Stimulated activated CD8-positive, alpha-beta memory T cell treated with anti-CD3 and anti-CD28 coated beads, Interleukin-7, amount 100 ng/mL, for 1 hour (primary cell): ENCODE results near the gene PERCC1.

ENCODE experiments used
- DNase-seq, 2 donors: peaks; one replicate each; pipeline ENCODE4 v3.0.0-alpha.2; 2020; ENCODE audit warnings: low read depth in 2 of 2

The PERCC1 gene

DNA sequence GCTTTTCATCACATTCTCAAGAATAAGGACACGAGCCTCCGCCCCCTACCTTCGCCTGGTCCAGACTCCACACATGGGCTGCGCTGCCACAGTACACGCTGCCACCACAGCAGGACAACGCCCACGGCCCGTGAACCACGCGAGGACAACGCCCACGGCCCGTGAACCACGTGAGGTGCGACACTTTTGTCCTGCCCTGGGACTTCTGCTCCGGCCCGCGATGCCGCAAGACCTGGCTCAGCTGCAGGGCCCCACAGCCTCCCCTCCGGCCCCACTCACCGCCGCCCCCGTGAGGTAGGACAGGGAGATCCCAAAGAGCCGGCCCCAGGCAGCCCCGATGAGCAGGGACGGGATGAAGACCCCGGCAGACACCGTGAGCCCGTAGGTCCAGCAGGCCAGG lies 19.3 kb downstream of the PERCC1 start:
- no peak for DNase-seq

DNA sequence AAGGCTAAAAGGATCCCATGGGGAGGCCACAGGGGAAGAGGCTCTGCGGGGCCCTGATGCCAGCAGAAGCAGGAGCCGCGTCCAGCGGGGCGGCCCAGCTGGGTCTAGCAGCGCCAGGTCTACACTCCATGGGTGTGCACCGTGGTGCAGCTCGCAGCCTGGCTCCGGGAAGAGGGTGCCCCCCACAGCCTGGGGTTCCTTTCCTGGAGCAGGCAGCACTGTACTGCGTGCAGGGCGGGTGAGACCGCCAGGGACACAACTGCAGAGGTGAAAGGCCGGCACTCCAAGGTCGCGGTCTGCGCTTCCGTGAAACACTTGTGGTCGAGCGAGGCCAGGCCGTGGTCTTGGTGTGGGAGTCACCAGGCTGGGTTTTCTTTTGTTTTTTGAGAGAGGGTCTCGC lies 20.0 kb downstream of the PERCC1 start:
- DNase-seq, result no peak

DNA sequence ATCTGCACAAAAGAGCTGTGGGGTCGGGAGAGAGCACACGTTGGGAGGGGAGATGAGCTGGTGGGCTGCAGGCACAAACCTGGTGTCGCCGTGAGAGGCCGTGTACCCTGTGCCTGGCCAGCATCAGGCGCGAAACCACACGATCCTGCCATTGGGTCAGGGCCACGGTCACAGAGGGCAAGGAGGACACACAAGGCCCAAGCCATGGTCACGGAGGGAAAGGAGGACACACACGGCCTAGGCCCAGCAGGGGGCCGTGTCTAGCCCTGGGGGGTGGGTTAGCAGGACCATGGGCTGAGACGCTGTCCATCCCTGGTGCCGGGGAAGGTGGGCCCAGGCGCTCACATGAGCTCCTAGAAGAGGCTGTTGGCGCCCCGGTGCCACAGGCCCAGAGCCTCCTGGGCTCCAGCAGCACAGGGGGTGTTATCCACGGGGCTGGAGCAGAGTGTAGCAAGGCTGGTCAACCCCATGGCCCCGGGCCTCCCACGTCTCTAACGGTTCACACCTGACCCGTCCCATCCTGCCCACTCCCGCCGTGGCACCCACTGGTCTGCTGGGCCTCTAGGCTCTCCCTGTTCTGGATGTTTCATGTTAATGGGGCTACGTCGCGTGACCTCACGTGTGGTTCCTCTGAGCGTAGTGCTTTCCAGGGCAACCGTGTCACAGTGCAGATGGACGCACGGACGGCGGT lies 21.0 kb downstream of the PERCC1 start:
- DNase-seq, result no peak

DNA sequence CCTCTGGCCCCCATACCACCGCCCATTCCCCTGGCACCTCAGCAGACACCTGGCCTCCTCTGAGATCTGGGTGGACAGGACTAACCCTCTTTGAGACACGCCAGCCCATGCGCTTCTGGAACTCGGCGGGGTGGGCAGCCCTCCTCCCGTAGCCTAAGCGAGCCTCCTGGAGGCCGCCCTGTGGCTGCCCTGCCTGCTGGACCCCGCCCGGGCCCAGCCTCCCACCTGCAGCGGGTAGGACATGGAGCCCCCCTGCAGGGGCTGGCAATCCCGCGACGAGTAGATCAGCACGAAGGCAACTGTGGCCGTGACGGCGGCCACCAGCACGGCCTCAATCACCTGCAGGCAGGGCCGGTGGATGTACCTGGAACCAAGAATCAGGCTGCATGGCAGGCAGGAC lies 21.7 kb downstream of the PERCC1 start:
- no peak for DNase-seq

DNA sequence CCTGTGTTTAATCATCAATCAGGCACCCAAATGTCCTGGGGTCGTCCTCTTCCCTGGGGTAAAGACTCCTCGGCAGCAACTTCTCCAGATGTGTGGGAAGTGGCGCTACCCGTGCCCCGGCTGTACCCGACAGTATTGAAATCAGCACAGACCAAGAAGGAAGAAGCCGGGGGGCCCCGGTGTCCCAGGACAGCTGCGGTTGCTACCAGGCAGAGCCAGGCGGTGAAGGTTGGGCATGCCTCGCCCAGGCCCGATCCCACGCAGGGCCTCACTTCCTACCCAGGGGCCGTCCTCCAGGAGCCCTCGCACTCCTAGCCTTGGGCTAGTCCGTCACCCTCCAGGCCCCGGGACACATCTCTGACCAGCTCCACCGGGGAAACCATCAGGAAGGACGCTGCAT lies 22.4 kb downstream of the PERCC1 start:
- no peak for DNase-seq

DNA sequence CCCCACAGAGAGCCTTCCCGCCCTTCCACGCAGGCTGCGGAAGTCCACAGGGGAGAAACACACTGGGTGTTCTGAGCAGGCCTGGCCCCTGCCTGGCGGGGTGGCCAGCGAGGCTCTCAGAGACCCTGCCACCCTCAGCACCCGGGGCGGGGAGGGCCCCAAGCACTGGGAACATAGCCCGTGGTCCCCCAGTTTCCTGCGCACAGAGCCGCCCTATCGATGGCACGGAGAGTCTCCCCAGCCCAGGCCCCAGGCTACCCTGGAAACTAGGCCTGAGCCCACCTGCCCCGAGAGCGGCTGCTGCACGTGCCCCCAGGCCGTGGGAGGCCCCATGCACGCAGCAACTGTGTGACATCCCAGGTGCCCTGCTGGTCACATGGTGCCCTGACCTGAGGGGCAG lies 23.7 kb downstream of the PERCC1 start:
- no peak for DNase-seq

DNA sequence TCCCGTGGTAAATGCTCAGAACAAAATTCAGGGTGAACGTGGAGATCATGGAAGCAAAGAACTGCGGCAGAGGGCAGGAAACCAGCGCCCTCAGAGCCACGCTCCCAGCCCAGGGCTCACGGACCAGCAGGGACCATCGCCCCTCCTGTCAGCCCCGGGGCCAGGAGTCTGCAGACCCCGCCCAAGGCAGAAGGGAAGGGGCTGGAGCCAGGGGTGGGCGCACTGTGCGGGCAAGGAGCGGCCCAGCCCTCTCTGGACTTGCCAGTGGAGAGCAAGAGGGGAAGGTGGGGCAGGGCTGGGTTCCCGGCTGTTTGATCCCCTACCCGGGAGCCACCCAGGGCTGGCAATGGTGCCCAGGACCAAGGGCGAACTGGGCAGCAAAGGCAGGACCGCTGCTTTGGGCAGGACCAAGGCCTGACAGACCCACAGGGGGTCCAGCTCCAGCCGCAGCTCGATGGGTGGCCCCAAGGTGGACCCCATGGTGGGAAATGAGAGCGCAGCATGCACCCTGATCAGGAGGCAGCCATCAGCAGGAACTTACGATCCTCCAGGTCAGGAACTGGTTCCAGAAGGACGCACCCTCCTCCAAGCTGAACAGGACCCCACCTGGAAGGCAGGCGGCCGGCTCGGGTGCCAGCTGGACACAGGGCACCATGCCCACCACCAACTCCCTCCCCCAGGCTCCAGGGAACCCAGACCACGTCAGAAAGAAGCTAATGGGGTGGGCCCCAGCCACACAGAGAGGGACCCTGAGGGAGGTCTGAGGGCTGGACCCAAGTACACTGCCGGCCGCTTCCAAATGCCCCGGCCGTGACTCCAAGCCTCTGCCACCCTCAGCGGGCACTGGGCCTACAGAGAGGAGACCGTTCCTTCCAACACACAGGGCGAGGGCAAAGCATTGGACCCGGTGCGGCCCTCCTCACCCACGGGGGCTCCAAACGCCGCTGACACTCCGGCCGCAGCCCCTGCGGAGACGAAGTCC lies 24.6 kb downstream of the PERCC1 start:
- no peak for DNase-seq

DNA sequence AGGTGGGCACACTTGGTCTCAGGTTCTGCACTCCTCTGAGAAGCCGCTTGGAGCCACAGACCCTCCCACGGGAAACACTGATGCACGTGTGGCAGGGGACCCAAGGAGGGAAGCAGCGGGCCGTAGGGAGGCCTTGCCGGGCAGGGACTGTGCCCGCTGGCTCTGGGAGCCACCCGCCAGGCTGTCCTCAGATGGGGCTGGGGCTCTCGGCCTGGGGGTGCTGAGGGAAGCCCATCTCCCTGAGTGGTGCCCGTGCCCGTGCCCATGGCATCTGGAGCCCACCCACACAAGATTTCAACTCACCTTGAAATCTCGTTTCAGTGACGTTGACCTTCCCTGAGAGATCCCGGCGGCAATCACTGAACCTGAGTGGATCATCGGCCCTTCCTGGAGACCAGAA lies 26.1 kb downstream of the PERCC1 start:
- DNase-seq, result no peak

DNA sequence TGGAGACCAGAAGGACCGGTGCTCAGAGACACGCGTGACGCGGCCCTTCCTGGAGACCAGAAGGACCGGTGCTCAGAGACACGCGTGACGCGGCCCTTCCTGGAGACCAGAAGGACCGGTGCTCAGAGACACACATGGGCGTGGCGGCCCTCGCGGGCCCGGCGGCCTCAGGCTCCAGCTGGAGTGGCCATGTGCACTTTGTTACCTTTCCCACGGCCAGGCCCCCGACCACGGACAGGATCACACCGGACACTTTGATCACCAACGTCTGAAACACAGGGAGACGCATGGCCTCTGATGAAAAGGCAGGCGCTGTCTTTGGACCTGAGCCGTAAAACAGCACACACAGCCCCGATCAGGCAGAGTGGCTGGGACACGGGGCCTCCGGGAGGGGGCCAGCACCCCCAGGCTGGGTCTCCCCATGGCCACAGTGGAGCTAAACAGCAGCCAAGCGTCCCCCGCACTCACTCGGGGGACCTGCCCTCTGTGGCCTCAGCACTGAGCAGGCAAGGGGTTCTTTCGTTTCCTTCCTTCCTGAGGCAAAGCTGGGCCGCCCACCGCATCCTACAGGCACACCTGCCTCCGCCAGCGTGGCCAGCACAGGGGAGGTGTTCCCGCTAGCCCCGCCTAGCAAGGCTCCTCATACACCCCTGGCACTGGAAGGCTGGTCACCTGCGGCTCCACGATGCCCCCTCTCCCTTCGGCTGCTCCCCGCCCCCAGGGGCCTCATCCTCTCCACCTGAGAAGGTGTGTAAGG lies 26.8 kb downstream of the PERCC1 start:
- no peak for DNase-seq

DNA sequence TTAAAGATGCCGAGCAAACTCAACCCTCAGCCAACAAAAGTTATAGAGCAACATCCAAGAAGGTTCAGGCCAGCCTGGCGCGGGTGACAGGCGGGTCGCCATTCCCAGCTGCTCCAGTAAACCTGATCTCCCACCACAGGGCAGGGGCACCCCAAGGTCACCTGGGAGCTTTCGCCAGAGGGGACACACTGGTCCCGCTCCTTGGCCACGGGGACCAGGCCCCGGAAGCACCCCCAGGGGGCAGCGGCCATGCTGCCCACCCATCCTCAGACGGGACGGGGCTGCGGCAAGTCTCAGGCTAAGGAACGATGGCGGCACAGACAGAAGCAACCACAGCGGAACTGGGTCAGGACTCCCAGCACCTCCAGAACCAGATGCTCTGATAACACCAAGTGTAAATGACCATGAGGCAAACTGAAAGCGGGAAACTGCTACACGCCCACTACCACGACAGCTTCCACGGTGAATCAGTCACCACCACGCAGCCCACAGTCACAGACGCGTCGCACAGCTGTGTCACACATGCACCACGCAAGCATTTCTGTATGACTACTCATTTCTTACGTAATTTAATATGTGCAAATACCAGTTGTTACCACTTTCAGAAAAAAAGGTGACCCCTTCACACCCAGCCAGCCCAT lies 27.6 kb downstream of the PERCC1 start:
- DNase-seq, result no peak

DNA sequence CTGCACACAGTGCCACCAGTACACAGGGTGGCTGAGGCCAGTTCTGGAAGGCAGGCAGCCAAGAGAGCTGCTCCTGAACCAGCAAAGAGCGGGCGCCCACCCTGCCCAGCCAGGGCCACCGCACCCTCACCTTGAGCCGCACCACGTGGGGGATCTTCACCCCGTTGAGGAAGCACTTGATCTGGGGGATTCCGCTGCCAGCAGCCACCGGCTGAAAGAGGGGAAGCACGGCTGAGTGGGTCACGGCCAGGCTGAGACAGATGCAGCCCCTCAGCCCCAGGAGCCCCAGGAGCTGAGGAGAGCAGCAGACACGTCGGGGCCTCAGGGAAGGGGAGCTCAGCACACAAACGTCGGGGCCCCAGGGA lies 28.1 kb downstream of the PERCC1 start:
- DNase-seq, result no peak

DNA sequence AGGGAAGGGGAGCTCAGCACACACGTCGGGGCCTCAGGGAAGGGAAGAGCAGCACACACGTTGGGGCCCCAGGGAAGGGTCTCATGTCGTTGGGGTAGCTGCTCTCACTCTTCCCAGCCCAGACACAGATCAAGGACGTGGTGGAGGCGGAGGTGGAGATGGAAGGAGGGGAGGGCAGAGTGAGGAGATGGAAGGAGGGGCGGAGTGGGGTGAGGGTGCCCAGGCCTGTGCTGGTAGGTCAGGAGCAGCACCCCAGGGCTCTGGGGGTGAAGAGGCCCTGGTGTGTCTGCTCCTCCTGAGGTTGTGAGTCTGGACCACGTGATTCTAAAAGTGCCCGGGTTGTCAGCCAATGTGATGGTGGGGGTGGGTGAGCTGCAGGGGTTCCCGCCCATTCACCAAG lies 29.1 kb downstream of the PERCC1 start:
- no peak for DNase-seq

DNA sequence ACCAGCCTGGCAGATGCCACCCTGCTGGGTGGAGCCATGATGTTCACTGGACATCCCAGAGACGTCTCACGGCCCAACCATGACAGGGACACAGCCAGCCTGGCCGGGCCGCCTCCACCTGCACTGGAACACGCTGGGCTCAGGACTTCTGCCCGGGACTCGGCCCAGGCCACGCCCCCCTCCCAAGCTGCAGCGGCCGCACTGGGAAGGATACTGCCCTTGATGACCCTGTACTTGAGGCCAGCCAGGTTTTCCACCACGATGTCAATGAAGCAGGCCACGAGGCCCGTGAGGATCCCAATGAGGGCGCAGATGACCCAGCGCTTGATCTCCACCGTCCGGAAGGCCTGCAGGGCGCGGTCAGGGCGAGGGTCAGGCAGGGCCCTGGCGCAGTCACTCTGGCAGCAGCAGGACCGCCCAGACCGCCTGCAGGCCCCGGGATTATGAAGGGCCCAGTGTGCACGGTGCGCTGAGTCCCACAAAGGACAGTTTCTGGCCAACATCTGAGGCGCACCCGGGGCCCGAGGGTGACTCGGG lies 29.8 kb downstream of the PERCC1 start:
- no peak for DNase-seq

DNA sequence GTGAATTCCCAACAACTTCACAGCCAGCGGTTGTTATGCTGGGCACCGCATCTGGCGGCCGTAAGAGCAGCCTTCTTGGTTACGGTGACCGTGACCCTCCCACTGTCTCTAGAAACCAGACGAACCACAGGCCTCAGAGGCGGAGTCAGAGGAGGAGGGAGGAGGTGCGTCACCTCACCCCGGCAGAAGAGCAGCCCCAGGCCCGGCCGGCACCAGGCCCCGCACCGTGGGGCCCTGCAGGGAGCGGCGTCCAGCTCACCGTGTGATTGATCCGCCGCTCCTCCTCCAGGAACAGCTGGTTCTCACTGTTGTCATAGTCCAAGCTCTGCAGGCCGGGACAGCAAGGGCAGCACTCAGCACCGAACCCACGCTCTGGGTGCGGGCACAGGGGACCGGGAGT lies 30.3 kb downstream of the PERCC1 start:
- DNase-seq, result no peak

DNA sequence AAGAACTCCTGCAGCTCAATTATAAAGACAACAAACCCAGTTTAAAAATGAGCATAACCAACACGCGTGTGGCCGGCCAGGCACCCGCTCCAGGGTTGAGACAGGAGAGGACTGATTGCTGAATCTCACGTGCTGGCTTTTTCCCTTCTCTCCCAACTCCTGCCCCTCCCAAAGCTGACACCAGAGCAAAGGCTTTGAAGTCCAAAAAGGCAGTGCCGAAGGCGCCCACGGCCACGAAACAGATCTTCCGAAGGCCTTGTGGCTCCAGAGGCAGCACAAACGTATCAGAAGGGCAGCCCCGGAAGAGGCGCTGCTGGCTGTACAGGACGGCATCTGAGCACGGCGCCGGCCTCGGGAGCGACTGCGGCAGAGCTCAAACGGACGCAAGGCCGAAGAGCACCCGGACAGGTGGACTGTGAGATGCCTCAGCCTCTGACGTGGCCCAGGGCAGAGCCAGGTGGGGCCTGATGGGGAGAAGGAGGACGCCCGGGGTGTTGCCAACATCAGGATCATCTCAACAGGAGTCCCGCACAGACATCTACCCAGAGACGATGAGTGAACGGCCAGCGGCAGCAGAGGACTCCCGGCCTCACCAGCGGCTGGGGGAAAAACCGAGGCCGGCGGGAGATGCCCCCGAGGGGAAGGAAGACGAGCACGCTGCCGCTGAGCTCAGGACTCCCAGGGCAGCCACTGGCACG lies 33.5 kb downstream of the PERCC1 start:
- no peak for DNase-seq

DNA sequence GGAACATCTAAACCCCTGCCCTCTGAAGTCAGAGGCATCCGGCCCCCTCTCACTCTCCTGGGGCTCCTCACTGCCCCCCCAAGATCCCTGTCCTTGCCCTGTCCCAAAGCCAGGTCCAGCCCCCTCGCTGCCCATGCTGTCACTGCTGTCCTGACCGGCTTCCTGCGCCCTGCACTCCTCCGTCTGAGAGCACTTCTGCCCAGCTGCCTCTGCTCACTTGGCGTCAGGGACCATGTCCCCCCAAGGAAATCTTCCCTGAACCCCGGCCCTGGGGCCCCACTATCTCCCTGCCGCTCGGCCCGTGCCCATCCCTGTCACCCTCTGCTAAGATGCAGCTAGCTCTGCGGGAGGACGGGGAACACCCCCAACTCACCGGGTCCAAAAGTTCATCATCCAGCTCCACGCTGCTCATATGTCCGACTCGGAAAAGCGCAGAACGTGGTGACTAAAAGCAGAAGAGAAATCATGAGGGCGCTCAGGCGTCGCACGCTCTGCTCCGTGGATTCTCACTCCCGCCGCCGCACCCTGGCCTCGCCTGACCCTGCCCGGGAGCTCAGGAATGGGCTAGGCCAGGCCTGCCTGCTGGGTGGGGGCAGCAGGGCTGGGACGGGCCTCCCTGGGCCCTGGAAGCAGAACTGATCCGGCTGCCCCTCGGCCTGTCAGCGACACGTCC lies 34.2 kb downstream of the PERCC1 start:
- DNase-seq, result no peak

DNA sequence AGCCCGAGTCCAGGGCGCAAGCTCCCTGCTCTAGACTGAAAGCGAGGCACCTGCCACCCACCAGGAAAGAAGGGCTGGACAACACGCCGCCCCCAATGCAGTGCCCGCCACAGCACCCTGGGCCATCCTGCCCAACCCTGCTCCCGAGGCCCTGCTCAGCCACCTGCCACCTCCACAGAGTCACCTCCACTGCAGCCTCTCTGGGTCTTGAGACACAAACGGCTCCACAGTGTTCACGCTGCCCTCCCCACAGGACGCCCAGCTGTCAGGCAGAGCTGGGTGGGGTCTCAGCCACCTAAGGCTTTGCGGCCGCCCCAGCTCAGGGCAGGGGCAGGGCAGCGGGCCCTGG lies 34.7 kb downstream of the PERCC1 start:
- DNase-seq, result no peak

DNA sequence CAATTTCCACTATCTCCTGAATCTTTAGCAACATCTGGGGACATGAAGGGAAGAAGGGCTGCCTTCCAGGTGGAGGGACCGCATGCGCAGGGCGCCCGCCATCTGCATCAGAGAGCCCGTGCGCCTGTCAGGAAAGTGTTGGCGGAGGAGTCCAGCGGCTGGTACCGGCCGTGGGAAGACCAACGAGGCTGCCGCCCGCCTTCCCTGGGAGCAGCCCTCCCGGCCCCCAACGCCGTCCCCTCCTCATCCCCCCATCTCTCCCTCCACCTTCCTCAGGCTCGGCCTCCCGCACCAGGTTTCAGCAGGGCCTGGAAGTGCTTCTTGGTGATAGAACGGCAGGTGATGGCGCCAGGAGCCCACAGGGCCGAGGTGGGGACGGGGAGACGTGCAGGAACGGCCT lies 35.2 kb downstream of the PERCC1 start:
- DNase-seq, result no peak

DNA sequence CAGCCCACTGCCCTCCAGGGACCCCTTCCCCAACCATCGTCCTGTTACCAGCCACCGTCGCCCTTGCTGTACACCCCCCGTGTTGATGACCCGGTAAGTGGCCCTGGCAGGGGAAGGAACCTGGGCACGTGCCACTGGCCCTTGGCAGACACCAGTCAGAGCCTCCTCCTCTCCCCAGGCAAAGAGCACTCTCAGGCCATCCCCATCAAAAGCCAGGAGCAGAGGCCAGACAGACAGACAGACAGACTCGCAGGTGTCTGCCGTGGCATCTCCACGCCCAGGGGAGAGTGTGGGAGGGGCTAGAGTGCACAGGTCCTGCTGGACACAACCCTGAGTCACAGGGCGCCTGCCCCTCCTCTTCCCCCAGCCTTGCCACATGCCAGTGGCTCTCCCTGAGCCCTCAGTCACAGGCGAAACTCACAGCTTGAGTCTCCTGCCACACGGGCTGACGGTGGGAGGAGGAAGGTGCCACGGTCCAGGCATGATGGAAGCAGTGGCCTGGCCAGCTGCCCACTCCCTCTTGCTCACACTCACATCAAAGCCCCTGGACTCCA lies 36.2 kb downstream of the PERCC1 start:
- no peak for DNase-seq

DNA sequence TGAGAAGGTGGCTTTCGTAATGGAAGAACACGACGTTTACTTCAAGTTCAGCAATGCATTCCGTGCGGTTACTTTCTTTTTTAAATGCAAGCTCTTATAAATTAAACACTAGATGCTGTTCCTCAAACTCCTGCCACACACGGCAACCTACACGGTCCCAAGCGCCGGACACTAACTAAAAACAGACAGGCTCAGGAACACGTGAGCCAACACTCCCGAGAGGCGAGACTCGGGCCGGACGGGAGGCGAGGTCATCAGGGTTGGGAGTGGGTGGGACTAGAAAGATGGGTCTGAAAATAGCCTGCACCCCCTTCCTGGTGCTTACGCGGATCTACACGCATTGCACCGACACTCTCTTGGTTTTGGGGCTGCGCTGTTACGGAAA lies 37.5 kb downstream of the PERCC1 start:
- no peak for DNase-seq
